A549 (cell line): ENCODE measurements around the gene ORAI1.

Experiments
- CTCF ChIP-seq: fragments of >200 bp; sonication (Bioruptor Twin); formaldehyde crosslinking; IDR thresholded peaks from 3 replicates; pipeline ENCODE4 v1.5.1; 2016
- ELK1 ChIP-seq: fragments of 150-350 bp; IDR thresholded peaks from 2 replicates; pipeline ENCODE4 v1.6.1; 2014; ENCODE audit warnings: low read depth, mild to moderate bottlenecking, low read length
- EP300 ChIP-seq, 2 experiments: fragments of >200 bp; sonication (Bioruptor Twin); formaldehyde crosslinking; IDR thresholded peaks; 2 replicates in 1 of 2; 3 replicates in 1 of 2; pipeline ENCODE4 v1.6.1; 2016 to 2017
- GATA3 ChIP-seq: IDR thresholded peaks from 2 replicates; pipeline ENCODE4 v1.6.1; 2012; ENCODE audit warnings: borderline replicate concordance
- JUN ChIP-seq, 2 experiments: fragments of >200 bp; sonication (Bioruptor Twin); formaldehyde crosslinking; IDR thresholded peaks; 2 replicates in 1 of 2; 3 replicates in 1 of 2; pipeline ENCODE4 v1.6.1; 2016 to 2017
- JUNB ChIP-seq: fragments of >200 bp; sonication (Bioruptor Twin); formaldehyde crosslinking; IDR thresholded peaks from 2 replicates; pipeline ENCODE4 v1.6.1; 2016
- KDM1A ChIP-seq: fragments of 200-600 bp; sonication (generic); IDR thresholded peaks from 2 replicates; pipeline ENCODE4 v1.6.1; 2016; ENCODE audit warnings: low read depth, mild to moderate bottlenecking
- MAX ChIP-seq: IDR thresholded peaks from 2 replicates; pipeline ENCODE4 v1.6.1; 2012
- MYC ChIP-seq: IDR thresholded peaks from 2 replicates; pipeline ENCODE4 v1.6.1; 2012; ENCODE audit warnings: mild to moderate bottlenecking, inconsistent platforms, low read length, improper control_type of control experiment, borderline replicate concordance
- POLR2A ChIP-seq: IDR thresholded peaks from 2 replicates; pipeline ENCODE4 v1.6.1; 2012; ENCODE audit warnings: mild to moderate bottlenecking, low read length
- RFX5 ChIP-seq: fragments of 450-650 bp; IDR thresholded peaks from 2 replicates; pipeline ENCODE4 v1.7.1; 2014; ENCODE audit warnings: antibody characterized with exemption, mild to moderate bottlenecking, moderate library complexity
- RNF2 ChIP-seq: fragments of 200-600 bp; sonication (generic); IDR thresholded peaks from 2 replicates; pipeline ENCODE4 v1.6.1; 2016; ENCODE audit warnings: low read depth, mild to moderate bottlenecking, antibody characterized with exemption, moderate library complexity, borderline replicate concordance
- SMC3 ChIP-seq: fragments of >200 bp; sonication (Bioruptor Twin); formaldehyde crosslinking; IDR thresholded peaks from 3 replicates; pipeline ENCODE4 v1.6.1; 2018; ENCODE audit warnings: inconsistent platforms
- ZNF302 ChIP-seq: fragments of 250-450 bp; sonication (Bioruptor Pico); IDR thresholded peaks from 2 replicates; pipeline ENCODE4 v1.9.0; 2021; ENCODE audit warnings: inconsistent platforms, mild to moderate bottlenecking, moderate library complexity

GRCh38 chr12:121668750-121669520 lies 42.6 kb downstream of the ORAI1 start:
- TF ChIP-seq CTCF, result peak; percentile 57
- no peak for TF ChIP-seq ZNF302 (CRISPR knock-in tag)
- no peak for TF ChIP-seq JUN (IDR thresholded peaks at IDR 0.05)
- TF ChIP-seq EP300 (IDR thresholded peaks at IDR 0.05), result no peak
- TF ChIP-seq MAX, result no peak
- no peak for TF ChIP-seq POLR2A
- no peak for TF ChIP-seq RFX5
- no peak for TF ChIP-seq ELK1
- no peak for TF ChIP-seq MYC
- TF ChIP-seq SMC3, result peak; percentile 60
- TF ChIP-seq JUNB, result no peak
- TF ChIP-seq KDM1A, result no peak
- no peak for TF ChIP-seq RNF2
- no peak for TF ChIP-seq GATA3
